ENCODE data around the gene TYW5.

DNA sequence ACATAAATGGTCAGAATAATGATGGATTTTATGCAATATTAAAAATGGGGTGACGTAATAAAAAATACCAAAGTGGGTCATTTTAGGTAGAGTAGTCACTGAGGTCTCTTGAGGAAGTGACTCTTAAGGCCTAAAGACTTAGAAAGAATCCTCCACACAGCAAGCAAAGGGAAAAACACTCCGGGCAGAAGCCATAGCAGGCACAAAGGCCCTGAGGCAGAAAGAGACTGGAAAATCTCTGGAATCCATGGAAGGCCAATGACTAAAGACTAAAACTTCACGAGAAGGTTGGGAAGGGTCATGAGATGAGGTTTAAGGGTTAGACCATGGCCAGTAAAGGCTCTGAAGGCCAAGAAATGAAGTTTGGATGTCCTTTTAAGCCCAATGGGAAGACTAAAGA, 37.0 kb upstream of the TYW5 start:
- TF ChIP-seq POLR2AphosphoS5 (IDR thresholded peaks at IDR 0.05; ENCODE audit: borderline replicate concordance, low read depth, low read length), result no peak
- no peak for TF ChIP-seq EZH2 (IDR thresholded peaks at IDR 0.05)
- TF ChIP-seq FOXP2 (optimal IDR thresholded peaks at IDR 0.05; ENCODE audit: control extremely low read depth, extremely low read length, insufficient read depth), result no peak

All from SK-N-MC (cell line).